ENCODE measurements around the gene POC1B.

POC1B gene

GRCh38 chr12:89379839-89380467, 145.9 kb downstream of the POC1B start:
- DNase-seq = no peak

- DNase-seq = no peak
Measured at GRCh38 chr12:89379148-89379838, 146.6 kb downstream of the POC1B start.

GRCh38 chr12:89376844-89377243, 149.0 kb downstream of the POC1B start:
- no peak for DNase-seq

GRCh38 chr12:89376202-89376529, 149.7 kb downstream of the POC1B start:
- no peak for DNase-seq

GRCh38 chr12:89373763-89374572, 151.9 kb downstream of the POC1B start:
- no peak for DNase-seq

- DNase-seq = no peak
Measured at GRCh38 chr12:89372584-89373370, 153.1 kb downstream of the POC1B start.

GRCh38 chr12:89370850-89371249, 155.0 kb downstream of the POC1B start:
- DNase-seq = no peak

- no peak for DNase-seq
Measured at GRCh38 chr12:89370421-89370831, 155.4 kb downstream of the POC1B start.
